A549 (cell line): ENCODE measurements around the gene PTX4. TPM values are rescaled to one million over a fixed set of nuclear protein-coding genes. Genes with fewer than 3 reads are reported as not detected.

Experiments
- ATAC-seq, 2 experiments: fragments of 200-7000 bp in 1 of 2; fragments of >200 bp in 1 of 2; cut with Nextera tagmentation in 1 of 2; cut with Tn5 transposase in 1 of 2; 3 replicates each; pipeline versions ENCODE4 v1.8.0 to v1.9.1; 2018 to 2020; ENCODE audit warnings: mild to moderate bottlenecking in 1 of 2, moderate library complexity in 1 of 2
- CTCF ChIA-PET: fragments of 300-600 bp; sonication (Branson Sonifier 250); formaldehyde crosslinking; extraction: SDS; loops from one replicate; lab custom pipeline; 2021; ENCODE audit warnings: antibody characterized with exemption, inconsistent platforms; lab: Yijun Ruan, JAX
- POLR2A ChIA-PET: fragments of 350-600 bp; formaldehyde crosslinking; extraction: SDS; loops from one replicate; lab custom pipeline; 2021; ENCODE audit warnings: antibody characterized with exemption, inconsistent platforms; lab: Yijun Ruan, JAX
- DNase-seq, 2 experiments: peaks; one replicate each; pipeline versions ENCODE4 v3.0.0 to v3.0.0-alpha.2; 2011 to 2016; ENCODE audit warnings: low read depth in 1 of 2, low spot score in 1 of 2
- FAIRE-seq: peaks from 2 replicates; lab custom pipeline; 2011; peaks lifted over from hg19 to GRCh38; lab: Jason Lieb, UNC
- H3K27ac ChIP-seq, 2 experiments: fragments of >200 bp; sonication (Bioruptor Twin); formaldehyde crosslinking; 3 replicates each; pipeline ENCODE4 v1.5.1; 2016 to 2017
- H3K4me1 ChIP-seq: fragments of >200 bp; sonication (Bioruptor Twin); formaldehyde crosslinking; 3 replicates; pipeline ENCODE4 v1.6.1; 2016
- H3K4me2 ChIP-seq: fragments of >200 bp; sonication (Bioruptor Twin); formaldehyde crosslinking; 3 replicates; pipeline ENCODE4 v1.6.1; 2016
- H3K4me3 ChIP-seq: fragments of >200 bp; sonication (Bioruptor Twin); formaldehyde crosslinking; 3 replicates; pipeline ENCODE4 v1.5.1; 2016
- H3K9me3 ChIP-seq: fragments of >200 bp; sonication (Bioruptor Twin); formaldehyde crosslinking; 3 replicates; pipeline ENCODE4 v1.6.1; 2016
- CBX2 ChIP-seq: fragments of 200-600 bp; sonication (generic); IDR thresholded peaks from 2 replicates; pipeline ENCODE4 v1.6.1; 2016; ENCODE audit warnings: low read depth, mild to moderate bottlenecking, borderline replicate concordance
- CBX8 ChIP-seq: fragments of 200-600 bp; sonication (generic); IDR thresholded peaks from 2 replicates; pipeline ENCODE4 v1.6.1; 2016
- CHD2 ChIP-seq: fragments of 150-350 bp; IDR thresholded peaks from 2 replicates; pipeline ENCODE4 v1.6.1; 2014; ENCODE audit warnings: low read length; ENCODE audit not compliant: partially characterized antibody
- CHD4 ChIP-seq: fragments of 200-600 bp; sonication (generic); IDR thresholded peaks from 2 replicates; pipeline ENCODE4 v1.6.1; 2016; ENCODE audit warnings: antibody characterized with exemption, mild to moderate bottlenecking, borderline replicate concordance
- EP300 ChIP-seq, 2 experiments: fragments of >200 bp; sonication (Bioruptor Twin); formaldehyde crosslinking; IDR thresholded peaks; 2 replicates in 1 of 2; 3 replicates in 1 of 2; pipeline ENCODE4 v1.6.1; 2016 to 2017
- FOSL2 ChIP-seq, 2 experiments: fragments of 450-650 bp in 1 of 2; fragments of >200 bp in 1 of 2; sonication (Bioruptor Twin) in 1 of 2; formaldehyde crosslinking; IDR thresholded peaks; 2 replicates each; pipeline versions ENCODE4 v1.5.0 to v1.6.1; 2016 to 2020; ENCODE audit warnings: mild to moderate bottlenecking in 1 of 2, moderate library complexity in 1 of 2
- HOXA7 ChIP-seq: fragments of 250-450 bp; sonication (Bioruptor Pico); IDR thresholded peaks from 2 replicates; pipeline ENCODE4 v1.5.0; 2020; ENCODE audit warnings: mild to moderate bottlenecking, moderate library complexity
- MAFK ChIP-seq: fragments of 450-650 bp; IDR thresholded peaks from 2 replicates; pipeline ENCODE4 v1.6.1; 2014; ENCODE audit not compliant: partially characterized antibody
- PHF8 ChIP-seq: fragments of 200-600 bp; sonication (generic); IDR thresholded peaks from 2 replicates; pipeline ENCODE4 v1.6.1; 2016; ENCODE audit warnings: low read depth, mild to moderate bottlenecking, antibody characterized with exemption, moderate library complexity, borderline replicate concordance
- POLR2AphosphoS2 ChIP-seq: conservative IDR thresholded peaks from 2 replicates; pipeline ENCODE4 v1.6.1; 2012; ENCODE audit warnings: low read length, improper control_type of control experiment, inconsistent platforms
- SMC3 ChIP-seq: fragments of >200 bp; sonication (Bioruptor Twin); formaldehyde crosslinking; IDR thresholded peaks from 3 replicates; pipeline ENCODE4 v1.6.1; 2018; ENCODE audit warnings: inconsistent platforms
- TP53 ChIP-seq: fragments of 250-450 bp; sonication (Bioruptor Pico); IDR thresholded peaks from 2 replicates; pipeline ENCODE4 v1.5.0; 2021; ENCODE audit warnings: mild to moderate bottlenecking, moderate library complexity
- ZFP36 ChIP-seq: fragments of 450-650 bp; IDR thresholded peaks from 2 replicates; pipeline ENCODE4 v1.6.1; 2014; ENCODE audit warnings: borderline replicate concordance; ENCODE audit not compliant: partially characterized antibody
- WGBS: methylation state at CpG from one replicate; pipeline ENCODE4 v1.1.6; 2017; ENCODE audit errors: missing lambda C conversion rate; 5-methylcytosine and 5-hydroxymethylcytosine counted together
- polyA minus RNA-seq: library from RNA; depleted of rRNA, polyadenylated mRNA; stranded (reverse); fragments of >200 nt; gene quantifications from 2 replicates; pipeline ENCODE4 v1.2.3, GENCODE V29; 2011; rRNA and poly(A)+ RNA removed
- polyA plus RNA-seq, 4 experiments: library from polyadenylated mRNA; depleted of rRNA in 3 of 4; stranded (reverse); fragments of >200 nt; fragmentation: RNase III in 1 of 4; extraction: RNeasy Plus Mini Kit Qiagen cat#74134 plus additional on column Dnase treatment in 1 of 4; gene quantifications; 2 replicates in 3 of 4; 3 replicates in 1 of 4; pipeline ENCODE4 v1.2.3, GENCODE V29; 2011 to 2017
- TF ChIP-seq, protein P1 (sequence below): fragments of 450-650 bp; IDR thresholded peaks from 2 replicates; pipeline ENCODE4 v1.6.1; 2014; ENCODE audit warnings: antibody characterized with exemption
- TF ChIP-seq, protein P2 (sequence below): fragments of 200-600 bp; sonication (generic); IDR thresholded peaks from 2 replicates; pipeline ENCODE4 v1.6.1; 2016; ENCODE audit warnings: antibody characterized with exemption, mild to moderate bottlenecking, moderate library complexity
- TF ChIP-seq, protein P3 (sequence below): IDR thresholded peaks from 2 replicates; pipeline ENCODE4 v1.6.1; 2012
- TF ChIP-seq, protein P4 (sequence below): fragments of 150-350 bp; IDR thresholded peaks from 2 replicates; pipeline ENCODE4 v1.6.1; 2014; ENCODE audit warnings: low read depth, mild to moderate bottlenecking, low read length
- TF ChIP-seq, protein P5 (sequence below): fragments of 250-450 bp; sonication (Bioruptor Pico); IDR thresholded peaks from 2 replicates; pipeline ENCODE4 v1.5.0; 2020; ENCODE audit warnings: low read depth, mild to moderate bottlenecking, moderate library complexity
- TF ChIP-seq, protein P6 (sequence below): IDR thresholded peaks from 2 replicates; pipeline ENCODE4 v1.6.1; 2012; ENCODE audit warnings: low read depth, borderline replicate concordance
- TF ChIP-seq, protein P7 (sequence below): IDR thresholded peaks from 2 replicates; pipeline ENCODE4 v1.6.1; 2012

PTX4 gene, protein sequence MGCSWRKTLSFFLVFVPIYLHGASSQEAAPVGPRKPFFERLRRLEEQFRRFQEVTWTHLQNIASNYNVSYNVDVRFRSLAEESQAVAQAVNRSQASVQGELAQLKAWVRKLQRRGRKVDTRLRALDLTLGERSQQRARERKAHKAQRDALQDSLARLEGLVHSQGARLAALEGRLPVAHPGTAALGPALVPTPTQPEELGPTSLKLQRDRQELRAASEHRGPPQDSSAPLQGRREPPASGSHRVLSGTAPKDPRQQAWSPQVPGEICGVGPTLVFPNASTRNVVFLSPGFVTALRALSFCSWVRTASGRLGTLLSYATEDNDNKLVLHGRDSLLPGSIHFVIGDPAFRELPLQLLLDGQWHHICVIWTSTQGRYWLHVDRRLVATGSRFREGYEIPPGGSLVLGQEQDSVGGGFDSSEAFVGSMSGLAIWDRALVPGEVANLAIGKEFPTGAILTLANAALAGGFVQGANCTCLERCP
- polyA plus RNA-seq (2011; rRNA removed) (not detected in 2 replicates), polyA plus RNA-seq (2017; fragmentation: RNase III; extraction: RNeasy Plus Mini Kit Qiagen cat#74134 plus additional on column Dnase treatment) (0.07 TPM in 2 of 3 replicates, not detected in the other), polyA minus RNA-seq (not detected in 2 replicates)
- not detected in 2 replicates for polyA plus RNA-seq (2012; cell fraction: cytosol; rRNA removed)
- 0.12 TPM in 1 of 2 replicates, not detected in the other for polyA plus RNA-seq (2012; cell fraction: nucleus; rRNA removed)

DNA sequence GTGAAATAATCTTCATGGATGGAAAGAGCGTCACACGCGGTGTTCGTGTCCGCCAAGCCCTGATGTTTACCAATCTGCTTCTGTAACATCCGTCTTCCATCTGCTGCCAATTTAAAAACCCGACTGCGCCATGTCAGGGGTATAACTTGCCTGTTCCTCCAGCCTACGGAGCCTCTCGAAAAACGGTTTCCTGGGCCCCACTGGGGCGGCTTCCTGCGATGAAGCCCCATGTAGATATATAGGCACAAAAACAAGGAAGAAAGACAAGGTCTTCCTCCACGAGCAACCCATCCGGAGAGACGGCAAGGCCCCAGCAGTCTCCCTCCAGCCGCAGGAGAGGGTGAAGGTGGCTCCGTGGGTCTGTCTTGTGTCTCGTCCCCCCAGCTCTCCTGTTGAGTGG, at the start of gene PTX4:
Gene PTX4 (minus strand): TSS at position 326 of the 400 bp plus-strand sequence. CDS start 35 bp downstream, at position 291.
- FAIRE-seq = no peak
- CTCF ChIA-PET = no interaction called here
- WGBS = 84% methylated on average over 19 of the region's 19 CpGs

More for the DNA sequence above, at the start of gene PTX4:
- no peak for DNase-seq
- ATAC-seq = no peak
- Histone ChIP-seq H3K27ac (no peak within 1 kb of the TSS), H3K9me3 (no peaks in the 10 kb centered on the region), H3K4me2 (no peak within 1 kb of the TSS), H3K4me3 (no peak within 1 kb of the TSS), H3K4me1 (peaks cover 7% of the 10 kb centered on the region)
- TF ChIP-seq, protein P1, sequence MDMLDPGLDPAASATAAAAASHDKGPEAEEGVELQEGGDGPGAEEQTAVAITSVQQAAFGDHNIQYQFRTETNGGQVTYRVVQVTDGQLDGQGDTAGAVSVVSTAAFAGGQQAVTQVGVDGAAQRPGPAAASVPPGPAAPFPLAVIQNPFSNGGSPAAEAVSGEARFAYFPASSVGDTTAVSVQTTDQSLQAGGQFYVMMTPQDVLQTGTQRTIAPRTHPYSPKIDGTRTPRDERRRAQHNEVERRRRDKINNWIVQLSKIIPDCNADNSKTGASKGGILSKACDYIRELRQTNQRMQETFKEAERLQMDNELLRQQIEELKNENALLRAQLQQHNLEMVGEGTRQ = no peak
- TF ChIP-seq, protein P2, sequence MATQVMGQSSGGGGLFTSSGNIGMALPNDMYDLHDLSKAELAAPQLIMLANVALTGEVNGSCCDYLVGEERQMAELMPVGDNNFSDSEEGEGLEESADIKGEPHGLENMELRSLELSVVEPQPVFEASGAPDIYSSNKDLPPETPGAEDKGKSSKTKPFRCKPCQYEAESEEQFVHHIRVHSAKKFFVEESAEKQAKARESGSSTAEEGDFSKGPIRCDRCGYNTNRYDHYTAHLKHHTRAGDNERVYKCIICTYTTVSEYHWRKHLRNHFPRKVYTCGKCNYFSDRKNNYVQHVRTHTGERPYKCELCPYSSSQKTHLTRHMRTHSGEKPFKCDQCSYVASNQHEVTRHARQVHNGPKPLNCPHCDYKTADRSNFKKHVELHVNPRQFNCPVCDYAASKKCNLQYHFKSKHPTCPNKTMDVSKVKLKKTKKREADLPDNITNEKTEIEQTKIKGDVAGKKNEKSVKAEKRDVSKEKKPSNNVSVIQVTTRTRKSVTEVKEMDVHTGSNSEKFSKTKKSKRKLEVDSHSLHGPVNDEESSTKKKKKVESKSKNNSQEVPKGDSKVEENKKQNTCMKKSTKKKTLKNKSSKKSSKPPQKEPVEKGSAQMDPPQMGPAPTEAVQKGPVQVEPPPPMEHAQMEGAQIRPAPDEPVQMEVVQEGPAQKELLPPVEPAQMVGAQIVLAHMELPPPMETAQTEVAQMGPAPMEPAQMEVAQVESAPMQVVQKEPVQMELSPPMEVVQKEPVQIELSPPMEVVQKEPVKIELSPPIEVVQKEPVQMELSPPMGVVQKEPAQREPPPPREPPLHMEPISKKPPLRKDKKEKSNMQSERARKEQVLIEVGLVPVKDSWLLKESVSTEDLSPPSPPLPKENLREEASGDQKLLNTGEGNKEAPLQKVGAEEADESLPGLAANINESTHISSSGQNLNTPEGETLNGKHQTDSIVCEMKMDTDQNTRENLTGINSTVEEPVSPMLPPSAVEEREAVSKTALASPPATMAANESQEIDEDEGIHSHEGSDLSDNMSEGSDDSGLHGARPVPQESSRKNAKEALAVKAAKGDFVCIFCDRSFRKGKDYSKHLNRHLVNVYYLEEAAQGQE = no peak
- TF ChIP-seq, protein P3, sequence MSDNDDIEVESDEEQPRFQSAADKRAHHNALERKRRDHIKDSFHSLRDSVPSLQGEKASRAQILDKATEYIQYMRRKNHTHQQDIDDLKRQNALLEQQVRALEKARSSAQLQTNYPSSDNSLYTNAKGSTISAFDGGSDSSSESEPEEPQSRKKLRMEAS = no peak
- TF ChIP-seq TP53 (CRISPR knock-in tag) (no peak), CHD4 (no peak), POLR2AphosphoS2 (no peak), FOSL2 (IDR thresholded peaks at IDR 0.05) (no peak), FOSL2 (CRISPR knock-in tag; IDR thresholded peaks at IDR 0.05) (no peak), CHD2 (no peak), HOXA7 (CRISPR knock-in tag) (no peak), CBX2 (no peak), ZFP36 (no peak), EP300 (IDR thresholded peaks at IDR 0.05) (no peak), CBX8 (no peak), SMC3 (no peak), PHF8 (no peak), MAFK (no peak)
- TF ChIP-seq, protein P4, sequence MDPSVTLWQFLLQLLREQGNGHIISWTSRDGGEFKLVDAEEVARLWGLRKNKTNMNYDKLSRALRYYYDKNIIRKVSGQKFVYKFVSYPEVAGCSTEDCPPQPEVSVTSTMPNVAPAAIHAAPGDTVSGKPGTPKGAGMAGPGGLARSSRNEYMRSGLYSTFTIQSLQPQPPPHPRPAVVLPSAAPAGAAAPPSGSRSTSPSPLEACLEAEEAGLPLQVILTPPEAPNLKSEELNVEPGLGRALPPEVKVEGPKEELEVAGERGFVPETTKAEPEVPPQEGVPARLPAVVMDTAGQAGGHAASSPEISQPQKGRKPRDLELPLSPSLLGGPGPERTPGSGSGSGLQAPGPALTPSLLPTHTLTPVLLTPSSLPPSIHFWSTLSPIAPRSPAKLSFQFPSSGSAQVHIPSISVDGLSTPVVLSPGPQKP = no peak
- TF ChIP-seq, protein P5, sequence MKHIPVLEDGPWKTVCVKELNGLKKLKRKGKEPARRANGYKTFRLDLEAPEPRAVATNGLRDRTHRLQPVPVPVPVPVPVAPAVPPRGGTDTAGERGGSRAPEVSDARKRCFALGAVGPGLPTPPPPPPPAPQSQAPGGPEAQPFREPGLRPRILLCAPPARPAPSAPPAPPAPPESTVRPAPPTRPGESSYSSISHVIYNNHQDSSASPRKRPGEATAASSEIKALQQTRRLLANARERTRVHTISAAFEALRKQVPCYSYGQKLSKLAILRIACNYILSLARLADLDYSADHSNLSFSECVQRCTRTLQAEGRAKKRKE (CRISPR knock-in tag) = no peak
- TF ChIP-seq, protein P6, sequence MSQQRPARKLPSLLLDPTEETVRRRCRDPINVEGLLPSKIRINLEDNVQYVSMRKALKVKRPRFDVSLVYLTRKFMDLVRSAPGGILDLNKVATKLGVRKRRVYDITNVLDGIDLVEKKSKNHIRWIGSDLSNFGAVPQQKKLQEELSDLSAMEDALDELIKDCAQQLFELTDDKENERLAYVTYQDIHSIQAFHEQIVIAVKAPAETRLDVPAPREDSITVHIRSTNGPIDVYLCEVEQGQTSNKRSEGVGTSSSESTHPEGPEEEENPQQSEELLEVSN = no peak
- TF ChIP-seq, protein P7, sequence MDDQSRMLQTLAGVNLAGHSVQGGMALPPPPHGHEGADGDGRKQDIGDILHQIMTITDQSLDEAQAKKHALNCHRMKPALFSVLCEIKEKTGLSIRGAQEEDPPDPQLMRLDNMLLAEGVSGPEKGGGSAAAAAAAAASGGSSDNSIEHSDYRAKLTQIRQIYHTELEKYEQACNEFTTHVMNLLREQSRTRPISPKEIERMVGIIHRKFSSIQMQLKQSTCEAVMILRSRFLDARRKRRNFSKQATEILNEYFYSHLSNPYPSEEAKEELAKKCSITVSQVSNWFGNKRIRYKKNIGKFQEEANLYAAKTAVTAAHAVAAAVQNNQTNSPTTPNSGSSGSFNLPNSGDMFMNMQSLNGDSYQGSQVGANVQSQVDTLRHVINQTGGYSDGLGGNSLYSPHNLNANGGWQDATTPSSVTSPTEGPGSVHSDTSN = no peak
- POLR2A ChIA-PET = interaction anchor here (0.7 kb wide), 1 partner anchor 13 kb away, joined by 3 read pairs; no protein-coding TSS in a partner anchor
